Keratinocyte (primary cell): Measurements from ENCODE around the gene LARP4. TPM values are rescaled to one million over a fixed set of nuclear protein-coding genes. Genes with fewer than 3 reads are reported as not detected.

Experiments used
- DNase-seq: peaks from one replicate; pipeline ENCODE4 v3.0.0-alpha.2; 2011; ENCODE audit warnings: low read depth, missing footprints, low spot score
- FAIRE-seq: peaks from 2 replicates; lab custom pipeline; 2011; peaks lifted over from hg19 to GRCh38; lab: Jason Lieb, UNC
- H2AFZ ChIP-seq: 2 replicates; pipeline ENCODE4 v1.6.0; 2012; ENCODE audit warnings: low read length, control low read depth, inconsistent platforms; ENCODE audit not compliant: control insufficient read depth
- H3K27ac ChIP-seq: 2 replicates; pipeline ENCODE4 v1.5.1; 2011; ENCODE audit warnings: low read length; ENCODE audit not compliant: control insufficient read depth, insufficient read depth
- H3K27me3 ChIP-seq: 3 replicates; pipeline ENCODE4 v1.6.0; 2011; ENCODE audit warnings: low read length; ENCODE audit not compliant: control insufficient read depth, insufficient read depth; ENCODE audit errors: extremely low read depth
- H3K36me3 ChIP-seq, 2 experiments: 2 replicates in 1 of 2; 3 replicates in 1 of 2; pipeline ENCODE4 v1.5.1; 2011; ENCODE audit warnings: low read length in 2 of 2, mild to moderate bottlenecking in 1 of 2; ENCODE audit not compliant: control insufficient read depth in 2 of 2, insufficient read depth in 2 of 2; ENCODE audit errors: extremely low read depth in 1 of 2
- H3K4me1 ChIP-seq: 3 replicates; pipeline ENCODE4 v1.5.1; 2011; ENCODE audit warnings: low read length; ENCODE audit not compliant: control insufficient read depth, insufficient read depth; ENCODE audit errors: extremely low read depth
- H3K4me2 ChIP-seq: 3 replicates; pipeline ENCODE4 v1.6.0; 2011; ENCODE audit warnings: low read depth, low read length; ENCODE audit not compliant: control insufficient read depth, insufficient read depth; ENCODE audit errors: extremely low read depth
- H3K4me3 ChIP-seq, 3 experiments: fragments of 200-600 bp in 1 of 3; sonication (generic) in 1 of 3; 2 replicates in 2 of 3; 3 replicates in 1 of 3; pipeline ENCODE4 v1.5.1; 2011 to 2016; ENCODE audit warnings: low read length in 3 of 3, mild to moderate bottlenecking in 3 of 3, control low read depth in 2 of 3, inconsistent platforms in 1 of 3, low read depth in 1 of 3, mixed read lengths in 1 of 3, mixed run types in 1 of 3, moderate library complexity in 1 of 3; ENCODE audit not compliant: control insufficient read depth in 2 of 3, insufficient read depth in 2 of 3; ENCODE audit errors: extremely low read depth in 1 of 3
- H3K79me2 ChIP-seq: 2 replicates; pipeline ENCODE4 v1.6.0; 2012; ENCODE audit warnings: low read length; ENCODE audit not compliant: control insufficient read depth, insufficient read depth
- H3K9ac ChIP-seq: 3 replicates; pipeline ENCODE4 v1.6.0; 2011; ENCODE audit warnings: low read length; ENCODE audit not compliant: control insufficient read depth, insufficient read depth; ENCODE audit errors: extremely low read depth
- H3K9me1 ChIP-seq: 3 replicates; pipeline ENCODE4 v1.6.0; 2011; ENCODE audit warnings: low read length; ENCODE audit not compliant: control insufficient read depth, insufficient read depth; ENCODE audit errors: extremely low read depth
- H3K9me3 ChIP-seq: 2 replicates; pipeline ENCODE4 v1.5.1; 2012; ENCODE audit warnings: low read depth, low read length; ENCODE audit not compliant: control insufficient read depth
- H4K20me1 ChIP-seq: 3 replicates; pipeline ENCODE4 v1.6.0; 2011; ENCODE audit warnings: low read length; ENCODE audit not compliant: control insufficient read depth, insufficient read depth; ENCODE audit errors: extremely low read depth
- EZH2 ChIP-seq: IDR thresholded peaks from one replicate; pipeline ENCODE4 v1.6.1; 2012; ENCODE audit warnings: inconsistent platforms, mild to moderate bottlenecking, low read length, moderate library complexity
- dilution Hi-C: fragments of 300-500 bp; cut with MboI; formaldehyde crosslinking; loops from one replicate; pipeline ENCODE4 v1.7.0; 2020; ENCODE audit warnings: low sequenced_read_pairs; ENCODE audit not compliant: extremely low pct_ligation_motif_present
- polyA plus RNA-seq, 5 experiments: library from polyadenylated mRNA; depleted of rRNA in 3 of 5; stranded (reverse) in 3 of 5; stranded (forward) in 1 of 5; unstranded in 1 of 5; fragments of >200 nt; gene quantifications; 1 replicate in 1 of 5; 2 replicates in 3 of 5; 3 replicates in 1 of 5; pipeline versions ENCODE4 v1.2.1 to v1.2.3, GENCODE V29; 2011 to 2012; ENCODE audit warnings: missing spikeins in 2 of 5, low read depth in 1 of 5, low replicate concordance in 1 of 5
- TF ChIP-seq, protein P1 (sequence below), 3 experiments: IDR thresholded peaks in 1 of 3; conservative IDR thresholded peaks in 1 of 3; optimal IDR thresholded peaks in 1 of 3; 2 replicates in 2 of 3; 3 replicates in 1 of 3; pipeline versions ENCODE3 to v1.5.1; 2011; ENCODE audit warnings: low read length in 3 of 3, mild to moderate bottlenecking in 3 of 3, moderate library complexity in 2 of 3, control low read depth in 1 of 3, inconsistent platforms in 1 of 3; ENCODE audit not compliant: insufficient read depth in 2 of 3; ENCODE audit errors: extremely low read depth in 1 of 3

Gene LARP4
- polyA plus RNA-seq, 1 donor (not counting 4 experiments of a cell fraction or from before 2014, with no cell fraction given): 33.2 TPM

- Histone ChIP-seq H3K27ac (peak overlapping the region; percentile 94), H3K9ac (peak overlapping the region; percentile 98), H3K9me3 (no peaks in the 10 kb centered on the region), H2AFZ (no peak overlapping the region), H3K27me3 (no peaks in the 10 kb centered on the region), H3K4me2 (peak overlapping the region; percentile 97), H3K4me1 (peaks cover 40% of the 10 kb centered on the region), H3K4me3 (peak overlapping the region; percentile 72 to 75 (median 74)), H4K20me1 (no peaks in the 10 kb centered on the region), H3K36me3 (peaks cover 0 to 2% of the 10 kb centered on the region in 2 experiments), H3K79me2 (peaks cover 66% of the 10 kb centered on the region), H3K9me1 (no peaks in the 10 kb centered on the region)
- dilution Hi-C loops: no loop called here
- DNase-seq (no peak), FAIRE-seq (no peak)
- TF ChIP-seq, protein P1, sequence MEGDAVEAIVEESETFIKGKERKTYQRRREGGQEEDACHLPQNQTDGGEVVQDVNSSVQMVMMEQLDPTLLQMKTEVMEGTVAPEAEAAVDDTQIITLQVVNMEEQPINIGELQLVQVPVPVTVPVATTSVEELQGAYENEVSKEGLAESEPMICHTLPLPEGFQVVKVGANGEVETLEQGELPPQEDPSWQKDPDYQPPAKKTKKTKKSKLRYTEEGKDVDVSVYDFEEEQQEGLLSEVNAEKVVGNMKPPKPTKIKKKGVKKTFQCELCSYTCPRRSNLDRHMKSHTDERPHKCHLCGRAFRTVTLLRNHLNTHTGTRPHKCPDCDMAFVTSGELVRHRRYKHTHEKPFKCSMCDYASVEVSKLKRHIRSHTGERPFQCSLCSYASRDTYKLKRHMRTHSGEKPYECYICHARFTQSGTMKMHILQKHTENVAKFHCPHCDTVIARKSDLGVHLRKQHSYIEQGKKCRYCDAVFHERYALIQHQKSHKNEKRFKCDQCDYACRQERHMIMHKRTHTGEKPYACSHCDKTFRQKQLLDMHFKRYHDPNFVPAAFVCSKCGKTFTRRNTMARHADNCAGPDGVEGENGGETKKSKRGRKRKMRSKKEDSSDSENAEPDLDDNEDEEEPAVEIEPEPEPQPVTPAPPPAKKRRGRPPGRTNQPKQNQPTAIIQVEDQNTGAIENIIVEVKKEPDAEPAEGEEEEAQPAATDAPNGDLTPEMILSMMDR (optimal IDR thresholded peaks at IDR 0.05 in 1 of 3, IDR thresholded peaks at IDR 0.05 in 1 of 3, conservative IDR thresholded peaks at IDR 0.05 in 1 of 3; ENCODE audit: extremely low read depth in 1 of 3, insufficient read depth in 2 of 3, low read length in 3 of 3): no peak
- TF ChIP-seq EZH2: no peak
Observed at GRCh38 chr12:50506753-50507473, 106.2 kb downstream of the LARP4 start.

GRCh38 chr12:50507474-50507838 lies 106.8 kb downstream of the LARP4 start:
- peak overlapping the region; percentile 98 for H3K9ac ChIP-seq
- peak overlapping the region; percentile 97 for H3K4me2 ChIP-seq
- peak overlapping the region; percentile 72 to 75 (median 74) for H3K4me3 ChIP-seq
- H2AFZ ChIP-seq: no peak overlapping the region
- dilution Hi-C loops: no loop called here
- H4K20me1 ChIP-seq: no peaks in the 10 kb centered on the region
- H3K4me1 ChIP-seq: peaks cover 40% of the 10 kb centered on the region
- DNase-seq: no peak
- TF ChIP-seq EZH2: no peak
- TF ChIP-seq, protein P1 (optimal IDR thresholded peaks at IDR 0.05 in 1 of 3, IDR thresholded peaks at IDR 0.05 in 1 of 3, conservative IDR thresholded peaks at IDR 0.05 in 1 of 3; ENCODE audit: extremely low read depth in 1 of 3, insufficient read depth in 2 of 3, low read length in 3 of 3): no peak
- no peaks in the 10 kb centered on the region for H3K9me1 ChIP-seq
- H3K36me3 ChIP-seq: peaks cover 0 to 2% of the 10 kb centered on the region in 2 experiments
- peak overlapping the region; percentile 94 for H3K27ac ChIP-seq
- H3K79me2 ChIP-seq: peaks cover 72% of the 10 kb centered on the region
- H3K9me3 ChIP-seq: no peaks in the 10 kb centered on the region
- H3K27me3 ChIP-seq: no peaks in the 10 kb centered on the region
- FAIRE-seq: no peak
